H9 (cell line): ENCODE measurements around the gene SPRY2. TPM values are rescaled to one million over a fixed set of nuclear protein-coding genes. Genes with fewer than 3 reads are reported as not detected.
"Not testable (repeated sequence)": the region's sequence is repeated elsewhere in the genome, so short reads cannot be mapped to it uniquely, and the experiment has no call there.

Experiments used
- DNase-seq: peaks from one replicate; pipeline ENCODE4 v3.0.0-alpha.2; 2017
- H2AFZ ChIP-seq: one replicate; pipeline ENCODE4 v1.6.1; 2013; ENCODE audit warnings: mild to moderate bottlenecking, low read length, control low read depth, moderate library complexity
- H2AK5ac ChIP-seq: 2 replicates; pipeline ENCODE4 v1.6.1; 2013; ENCODE audit warnings: low read length, control low read depth, mixed read lengths; ENCODE audit not compliant: insufficient read length
- H2BK120ac ChIP-seq: one replicate; pipeline ENCODE4 v1.6.1; 2013; ENCODE audit warnings: low read depth, mild to moderate bottlenecking, low read length, control low read depth, inconsistent platforms; ENCODE audit not compliant: poor library complexity, severe bottlenecking
- H2BK12ac ChIP-seq: 2 replicates; pipeline ENCODE4 v1.6.1; 2013; ENCODE audit warnings: low read length, control low read depth, mixed read lengths, low read depth; ENCODE audit not compliant: insufficient read length
- H2BK15ac ChIP-seq: 2 replicates; pipeline ENCODE4 v1.6.1; 2013; ENCODE audit warnings: low read depth, low read length, control low read depth
- H2BK20ac ChIP-seq: one replicate; pipeline ENCODE4 v1.6.1; 2013; ENCODE audit warnings: low read depth, mild to moderate bottlenecking, low read length, control low read depth, inconsistent platforms; ENCODE audit not compliant: poor library complexity, severe bottlenecking
- H2BK5ac ChIP-seq: 2 replicates; pipeline ENCODE4 v1.6.1; 2013; ENCODE audit warnings: low read length, control low read depth, mixed read lengths; ENCODE audit not compliant: insufficient read length
- H3K14ac ChIP-seq: 2 replicates; pipeline ENCODE4 v1.6.1; 2013; ENCODE audit warnings: low read length, control low read depth; ENCODE audit not compliant: insufficient read depth
- H3K18ac ChIP-seq: 2 replicates; pipeline ENCODE4 v1.6.1; 2013; ENCODE audit warnings: low read depth, mild to moderate bottlenecking, mixed read lengths, low read length, control low read depth; ENCODE audit not compliant: insufficient read length
- H3K23ac ChIP-seq: 2 replicates; pipeline ENCODE4 v1.6.1; 2013; ENCODE audit warnings: low read length, control low read depth, mixed read lengths, low read depth; ENCODE audit not compliant: insufficient read length
- H3K23me2 ChIP-seq: 2 replicates; pipeline ENCODE4 v1.6.1; 2013; ENCODE audit warnings: low read depth, mild to moderate bottlenecking, mixed read lengths, low read length, control low read depth; ENCODE audit not compliant: insufficient read length, poor library complexity, severe bottlenecking
- H3K27ac ChIP-seq: 2 replicates; pipeline ENCODE4 v1.5.1; 2013; ENCODE audit warnings: low read length, control low read depth, mixed read lengths, low read depth; ENCODE audit not compliant: insufficient read length
- H3K27me3 ChIP-seq: 2 replicates; pipeline ENCODE4 v1.6.1; 2013; ENCODE audit warnings: low read length, control low read depth, inconsistent platforms; ENCODE audit not compliant: insufficient read depth
- H3K4ac ChIP-seq: 2 replicates; pipeline ENCODE4 v1.6.1; 2013; ENCODE audit warnings: low read depth, mild to moderate bottlenecking, control low read depth, inconsistent platforms, low read length, moderate library complexity
- H3K4me1 ChIP-seq: 2 replicates; pipeline ENCODE4 v1.6.1; 2013; ENCODE audit warnings: low read length, control low read depth, inconsistent platforms; ENCODE audit not compliant: insufficient read depth
- H3K4me2 ChIP-seq: 2 replicates; pipeline ENCODE4 v1.6.1; 2013; ENCODE audit warnings: low read length, control low read depth, mixed read lengths; ENCODE audit not compliant: insufficient read length, insufficient read depth
- H3K56ac ChIP-seq: 2 replicates; pipeline ENCODE4 v1.6.1; 2013; ENCODE audit warnings: low read depth, mild to moderate bottlenecking, mixed read lengths, low read length, control low read depth; ENCODE audit not compliant: insufficient read length
- H3K79me1 ChIP-seq: 2 replicates; pipeline ENCODE4 v1.6.1; 2013; ENCODE audit warnings: low read depth, mild to moderate bottlenecking, moderate library complexity, low read length, control low read depth, inconsistent platforms; ENCODE audit not compliant: insufficient read depth, poor library complexity, severe bottlenecking
- H3K79me2 ChIP-seq: 2 replicates; pipeline ENCODE4 v1.6.1; 2013; ENCODE audit warnings: low read length, control low read depth, inconsistent platforms; ENCODE audit not compliant: insufficient read depth
- H3K9ac ChIP-seq: 2 replicates; pipeline ENCODE4 v1.6.1; 2013; ENCODE audit warnings: low read length, control low read depth, mixed read lengths; ENCODE audit not compliant: insufficient read length; ENCODE audit errors: extremely low read depth
- H3K9me3 ChIP-seq: one replicate; pipeline ENCODE4 v1.6.1; 2013; ENCODE audit warnings: low read depth, low read length, inconsistent platforms; ENCODE audit not compliant: control insufficient read depth
- H3T11ph ChIP-seq: one replicate; pipeline ENCODE4 v1.6.1; 2013; ENCODE audit warnings: mild to moderate bottlenecking, low read length, control low read depth, inconsistent platforms
- H4K20me1 ChIP-seq: one replicate; pipeline ENCODE4 v1.6.1; 2013; ENCODE audit not compliant: control insufficient read depth, insufficient read length, insufficient read depth
- H4K5ac ChIP-seq: 2 replicates; pipeline ENCODE4 v1.6.1; 2013; ENCODE audit warnings: low read depth, mild to moderate bottlenecking, mixed read lengths, low read length, control low read depth; ENCODE audit not compliant: insufficient read length
- H4K8ac ChIP-seq: replicated peaks from 2 replicates; pipeline ENCODE4 v1.6.1; 2013; ENCODE audit warnings: low read length, control low read depth, mixed read lengths, low read depth; ENCODE audit not compliant: insufficient read length
- H4K91ac ChIP-seq: 2 replicates; pipeline ENCODE4 v1.6.1; 2013; ENCODE audit warnings: low read depth, mild to moderate bottlenecking, moderate library complexity, mixed read lengths, low read length, control low read depth; ENCODE audit not compliant: insufficient read length
- H3K27ac Mint-ChIP-seq, 3 experiments: 2 replicates in 2 of 3; 3 replicates in 1 of 3; pipeline ENCODE4 v1.8.0; 2020 to 2021; ENCODE audit warnings: mixed read lengths in 3 of 3, mild to moderate bottlenecking in 1 of 3, moderate library complexity in 1 of 3
- H3K27me3 Mint-ChIP-seq: 2 replicates; pipeline ENCODE4 v1.8.0; 2021; ENCODE audit warnings: low read depth, mild to moderate bottlenecking, moderate library complexity, mixed read lengths
- H3K36me3 Mint-ChIP-seq, 3 experiments: 2 replicates in 2 of 3; 3 replicates in 1 of 3; pipeline ENCODE4 v1.8.0; 2020 to 2021; ENCODE audit warnings: low read depth in 3 of 3, mixed read lengths in 3 of 3; ENCODE audit not compliant: insufficient read depth in 1 of 3
- H3K4me1 Mint-ChIP-seq, 2 experiments: 2 replicates each; pipeline ENCODE4 v1.8.0; 2020; ENCODE audit warnings: mixed read lengths in 2 of 2
- H3K4me3 Mint-ChIP-seq, 2 experiments: 2 replicates in 1 of 2; 3 replicates in 1 of 2; pipeline ENCODE4 v1.8.0; 2020 to 2021; ENCODE audit warnings: mild to moderate bottlenecking in 2 of 2, mixed read lengths in 2 of 2, moderate library complexity in 1 of 2
- H3K9me3 Mint-ChIP-seq, 2 experiments: 2 replicates in 1 of 2; 3 replicates in 1 of 2; pipeline ENCODE4 v1.8.0; 2020; ENCODE audit warnings: mild to moderate bottlenecking in 2 of 2, mixed read lengths in 2 of 2, moderate library complexity in 1 of 2
- WGBS: extraction: QIAGEN DNeasy Blood & Tissue Kit; methylation state at CpG from one replicate; pipeline ENCODE4 v1.1.7; 2013; ENCODE audit warnings: missing lambda C conversion rate, low lambda C conversion rate, mixed read lengths; ENCODE audit not compliant: insufficient read length; ENCODE audit errors: extremely low coverage; 5-methylcytosine and 5-hydroxymethylcytosine counted together
- total RNA-seq: library from RNA; stranded (reverse); gene quantifications from 2 replicates; pipeline ENCODE4 v1.2.1, GENCODE V29; 2021
- TF ChIP-seq, protein P1 (sequence below): fragments of 200-600 bp; sonication (generic); conservative IDR thresholded peaks from 3 replicates; pipeline ENCODE4 v1.8.0; 2021; ENCODE audit warnings: antibody characterized with exemption, mild to moderate bottlenecking

The SPRY2 gene
- total RNA-seq, 1 experiment from 2014 or later, result 56.4 TPM

DNA sequence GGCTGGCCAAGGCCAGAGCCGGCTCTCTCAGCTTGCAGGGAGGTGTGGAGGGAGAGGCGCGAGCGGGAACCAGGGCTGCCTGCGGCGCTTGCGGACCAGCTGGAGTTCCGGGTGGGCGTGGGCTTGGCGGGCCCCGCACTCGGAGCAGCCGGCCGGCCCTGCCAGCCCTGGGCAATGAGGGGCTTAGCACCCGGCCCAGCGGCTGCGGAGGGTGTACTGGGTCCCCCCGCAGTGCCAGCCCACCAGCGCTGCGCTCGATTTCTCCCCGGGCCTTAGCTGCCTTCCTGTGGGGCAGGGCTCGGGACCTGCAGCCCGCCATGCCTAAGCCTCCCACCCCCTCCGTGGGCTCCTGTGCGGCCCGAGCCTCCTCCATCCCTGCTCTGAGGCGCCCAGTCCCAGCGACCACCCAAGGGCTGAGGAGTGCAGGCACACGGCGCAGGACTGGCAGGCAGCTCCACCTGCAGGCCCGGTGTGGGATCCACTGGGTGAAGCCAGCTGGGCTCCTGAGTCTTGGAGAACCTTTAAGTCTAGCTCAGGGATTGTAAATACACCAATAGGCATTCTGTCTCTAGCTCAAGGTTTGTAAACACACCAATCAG is 14.7 kb upstream of the SPRY2 start:
- not testable (repeated sequence) for H4K8ac ChIP-seq, H3K4me1 ChIP-seq, H3K18ac ChIP-seq, H3K9me3 ChIP-seq, H3K9ac ChIP-seq, H3K79me1 ChIP-seq, H2BK15ac ChIP-seq, H2BK120ac ChIP-seq, H3K23ac ChIP-seq, H3K14ac ChIP-seq, H2AFZ ChIP-seq, H3K4me3 Mint-ChIP-seq, H3K79me2 ChIP-seq, H3K27me3 ChIP-seq, H4K5ac ChIP-seq, H3K56ac ChIP-seq, H2BK5ac ChIP-seq, H4K20me1 ChIP-seq, H3K4me2 ChIP-seq, H3K27ac Mint-ChIP-seq, H3K27me3 Mint-ChIP-seq, H2AK5ac ChIP-seq, H3K23me2 ChIP-seq, H4K91ac ChIP-seq, H3K4ac ChIP-seq, H3K9me3 Mint-ChIP-seq, H2BK12ac ChIP-seq, H2BK20ac ChIP-seq, H3K27ac ChIP-seq, H3T11ph ChIP-seq
- Mint-ChIP-seq H3K36me3 (peaks cover 2 to 12% (median 8%) of the 10 kb centered on the region in 3 experiments; a peak in 5 of 7 replicates), H3K4me1 (peaks cover 10 to 11% of the 10 kb centered on the region in 2 experiments)
- DNase-seq, result peak; percentile 71
- no CpG with 5 or more reads among the region's 32 CpGs for WGBS
- TF ChIP-seq, protein P1, sequence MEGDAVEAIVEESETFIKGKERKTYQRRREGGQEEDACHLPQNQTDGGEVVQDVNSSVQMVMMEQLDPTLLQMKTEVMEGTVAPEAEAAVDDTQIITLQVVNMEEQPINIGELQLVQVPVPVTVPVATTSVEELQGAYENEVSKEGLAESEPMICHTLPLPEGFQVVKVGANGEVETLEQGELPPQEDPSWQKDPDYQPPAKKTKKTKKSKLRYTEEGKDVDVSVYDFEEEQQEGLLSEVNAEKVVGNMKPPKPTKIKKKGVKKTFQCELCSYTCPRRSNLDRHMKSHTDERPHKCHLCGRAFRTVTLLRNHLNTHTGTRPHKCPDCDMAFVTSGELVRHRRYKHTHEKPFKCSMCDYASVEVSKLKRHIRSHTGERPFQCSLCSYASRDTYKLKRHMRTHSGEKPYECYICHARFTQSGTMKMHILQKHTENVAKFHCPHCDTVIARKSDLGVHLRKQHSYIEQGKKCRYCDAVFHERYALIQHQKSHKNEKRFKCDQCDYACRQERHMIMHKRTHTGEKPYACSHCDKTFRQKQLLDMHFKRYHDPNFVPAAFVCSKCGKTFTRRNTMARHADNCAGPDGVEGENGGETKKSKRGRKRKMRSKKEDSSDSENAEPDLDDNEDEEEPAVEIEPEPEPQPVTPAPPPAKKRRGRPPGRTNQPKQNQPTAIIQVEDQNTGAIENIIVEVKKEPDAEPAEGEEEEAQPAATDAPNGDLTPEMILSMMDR, result peak; percentile 59
